Colon (tissue), 2 donors: Measurements from ENCODE around the gene RSPH3.
"Not testable (repeated sequence)": the region's sequence is repeated elsewhere in the genome, so short reads cannot be mapped to it uniquely, and the experiment has no call there.

Experiments used
- FAIRE-seq: peaks from 2 replicates; lab custom pipeline; 2012; peaks lifted over from hg19 to GRCh38; lab: Jason Lieb, UNC
- donor health status: control.
- donor health status: control.

Gene RSPH3

GRCh38 chr6:159025224-159025623 is 25.2 kb upstream of the RSPH3 start:
- not testable (repeated sequence) for FAIRE-seq

GRCh38 chr6:159023893-159024292 is 23.9 kb upstream of the RSPH3 start:
- no peak for FAIRE-seq

- no peak for FAIRE-seq
These were observed 20.0 kb upstream of the RSPH3 start for GRCh38 chr6:159020011-159020410.

GRCh38 chr6:159017757-159018559 is 18.0 kb upstream of the RSPH3 start:
- no peak for FAIRE-seq

- FAIRE-seq, result no peak
These were observed 14.4 kb upstream of the RSPH3 start for GRCh38 chr6:159014406-159014805.

GRCh38 chr6:159013229-159013628 is 13.2 kb upstream of the RSPH3 start:
- no peak for FAIRE-seq

- no peak for FAIRE-seq
These were observed 12.2 kb upstream of the RSPH3 start for GRCh38 chr6:159012201-159012600.

GRCh38 chr6:159010037-159010612 is 10.1 kb upstream of the RSPH3 start:
- FAIRE-seq, result not testable (repeated sequence)

- FAIRE-seq, result no peak
These were observed 8.8 kb upstream of the RSPH3 start for GRCh38 chr6:159008656-159009288.

GRCh38 chr6:159007510-159007909 is 7.5 kb upstream of the RSPH3 start:
- no peak for FAIRE-seq

- FAIRE-seq, result no peak
These were observed 5.4 kb upstream of the RSPH3 start for GRCh38 chr6:159005436-159005835.

GRCh38 chr6:159004592-159004991 is 4.6 kb upstream of the RSPH3 start:
- FAIRE-seq, result no peak

GRCh38 chr6:159002432-159003155 is 2.6 kb upstream of the RSPH3 start:
- no peak for FAIRE-seq

GRCh38 chr6:158999154-158999665 is 792 bp downstream of the RSPH3 start:
- no peak for FAIRE-seq

- FAIRE-seq, result no peak
These were observed 3.1 kb downstream of the RSPH3 start for GRCh38 chr6:158996856-158997255.

GRCh38 chr6:158993639-158994038 is 6.4 kb downstream of the RSPH3 start:
- FAIRE-seq, result no peak

- FAIRE-seq, result no peak
These were observed 8.8 kb downstream of the RSPH3 start for GRCh38 chr6:158991017-158991723.

GRCh38 chr6:158989711-158990110 is 10.3 kb downstream of the RSPH3 start:
- FAIRE-seq, result not testable (repeated sequence)

GRCh38 chr6:158988477-158988876 is 11.5 kb downstream of the RSPH3 start:
- FAIRE-seq, result no peak

- FAIRE-seq, result no peak
These were observed 12.3 kb downstream of the RSPH3 start for GRCh38 chr6:158987657-158988056.

- no peak for FAIRE-seq
These were observed 21.2 kb downstream of the RSPH3 start for GRCh38 chr6:158978757-158979156.

GRCh38 chr6:158977382-158977781 is 22.6 kb downstream of the RSPH3 start:
- no peak for FAIRE-seq
